K562 (cell line): ENCODE measurements around the gene KL. TPM values are rescaled to one million over a fixed set of nuclear protein-coding genes. Genes with fewer than 3 reads are reported as not detected.

Source experiments
- ATAC-seq: fragments of 200-7000 bp; cut with Tn5 transposase; 3 replicates; pipeline ENCODE4 v1.9.1; 2020; ENCODE audit warnings: moderate library complexity
- BruUV-seq: library from RNA; stranded (reverse); fragments of 400-500 nt; replicated peaks from 2 replicates; lab custom pipeline; 2021; lab: Mats Ljungman, UMichigan
- CTCF ChIA-PET: fragments of 300-600 bp; formaldehyde crosslinking; extraction: SDS; loops from one replicate; lab custom pipeline; 2021; ENCODE audit warnings: low intra/inter-chr PET ratio; lab: Yijun Ruan, JAX
- POLR2A ChIA-PET: fragments of 300-600, 350-650 bp; sonication (Branson Sonifier 250); formaldehyde crosslinking; extraction: SDS; loops from one replicate; lab custom pipeline; 2021; ENCODE audit warnings: antibody characterized with exemption, inconsistent platforms; lab: Yijun Ruan, JAX
- DNase-seq, 4 experiments: peaks; one replicate each; pipeline versions ENCODE4 v3.0.0 to v3.0.0-alpha.2; 2011 to 2018; ENCODE audit warnings: low spot score in 3 of 4, mixed read lengths in 3 of 4; ENCODE audit errors: extremely low read depth in 1 of 4
- FAIRE-seq: peaks from 2 replicates; lab custom pipeline; 2011; peaks lifted over from hg19 to GRCh38; lab: Jason Lieb, UNC
- H2AFZ ChIP-seq: 2 replicates; pipeline ENCODE4 v1.6.0; 2011; ENCODE audit warnings: low read depth, low read length, control low read depth, inconsistent platforms
- H3K27ac ChIP-seq: fragments of 200-600 bp; 3 replicates; pipeline ENCODE4 v1.8.0; 2011; ENCODE audit warnings: low read depth, mild to moderate bottlenecking, control low read depth, inconsistent platforms, low read length, moderate library complexity, mixed read lengths; ENCODE audit errors: extremely low read depth
- H3K27me3 ChIP-seq, 2 experiments: fragments of 300-600 bp in 1 of 2; 2 replicates in 1 of 2; 3 replicates in 1 of 2; pipeline versions ENCODE4 v1.6.0 to v1.8.0; 2011; ENCODE audit warnings: inconsistent platforms in 2 of 2, low read length in 2 of 2, mild to moderate bottlenecking in 1 of 2, mixed read lengths in 1 of 2, moderate library complexity in 1 of 2; ENCODE audit not compliant: control insufficient read depth in 2 of 2, insufficient read depth in 2 of 2
- H3K36me3 ChIP-seq: fragments of 300-600 bp; 3 replicates; pipeline ENCODE4 v1.8.0; 2011; ENCODE audit warnings: mild to moderate bottlenecking, low read length, inconsistent platforms; ENCODE audit not compliant: control insufficient read depth, insufficient read depth
- H3K4me1 ChIP-seq, 2 experiments: fragments of 200-600 bp in 1 of 2; replicated peaks in 1 of 2; 2 replicates in 1 of 2; 3 replicates in 1 of 2; pipeline versions ENCODE4 v1.5.1 to v1.8.0; 2011; ENCODE audit warnings: inconsistent platforms in 2 of 2, low read length in 2 of 2, mild to moderate bottlenecking in 1 of 2, mixed read lengths in 1 of 2, moderate library complexity in 1 of 2; ENCODE audit not compliant: control insufficient read depth in 2 of 2, insufficient read depth in 2 of 2
- H3K4me2 ChIP-seq: 2 replicates; pipeline ENCODE4 v1.6.1; 2011; ENCODE audit warnings: low read length, control low read depth, inconsistent platforms, mixed read lengths; ENCODE audit not compliant: insufficient read depth
- H3K4me3 ChIP-seq: fragments of 200-600 bp; sonication (generic), shearing (Covaris generic); 2 replicates; pipeline ENCODE4 v1.5.1; 2016; ENCODE audit warnings: control low read depth, inconsistent platforms
- H3K79me2 ChIP-seq: fragments of 200-600 bp; 3 replicates; pipeline ENCODE4 v1.8.0; 2011; ENCODE audit warnings: low read length, inconsistent platforms; ENCODE audit not compliant: control insufficient read depth, insufficient read depth
- H3K9ac ChIP-seq, 2 experiments: 2 replicates each; pipeline versions ENCODE4 v1.6.0 to v1.6.1; 2011; ENCODE audit warnings: low read depth in 2 of 2, low read length in 2 of 2, control low read depth in 1 of 2, inconsistent platforms in 1 of 2, mild to moderate bottlenecking in 1 of 2, mixed read lengths in 1 of 2; ENCODE audit not compliant: insufficient read depth in 1 of 2
- H3K9me1 ChIP-seq: one replicate; pipeline ENCODE4 v1.6.0; 2011; ENCODE audit warnings: inconsistent platforms, mild to moderate bottlenecking, low read length, moderate library complexity; ENCODE audit not compliant: control insufficient read depth, insufficient read depth
- H3K9me3 ChIP-seq: replicated peaks from 2 replicates; pipeline ENCODE4 v1.5.1; 2011; ENCODE audit warnings: low read depth, low read length, inconsistent platforms; ENCODE audit not compliant: control insufficient read depth, insufficient read depth
- H4K20me1 ChIP-seq: replicated peaks from 2 replicates; pipeline ENCODE4 v1.6.1; 2011; ENCODE audit warnings: low read length, inconsistent platforms, mixed read lengths; ENCODE audit not compliant: control insufficient read depth, insufficient read depth
- BRCA1 ChIP-seq, 2 experiments: fragments of 450-650 bp in 1 of 2; sonication (generic) in 1 of 2; formaldehyde crosslinking in 1 of 2; IDR thresholded peaks; 2 replicates each; pipeline versions ENCODE4 v1.5.0 to v1.6.1; 2017 to 2020; ENCODE audit warnings: mild to moderate bottlenecking in 1 of 2, missing genetic modification reagents in 1 of 2
- CTCF ChIP-seq, 3 experiments: IDR thresholded peaks in 2 of 3; conservative IDR thresholded peaks in 1 of 3; 2 replicates each; pipeline ENCODE4 v1.5.1; 2011 to 2012; ENCODE audit warnings: low read length in 3 of 3, mild to moderate bottlenecking in 3 of 3, control low read depth in 2 of 3, improper control_type of control experiment in 1 of 3, inconsistent platforms in 1 of 3, low read depth in 1 of 3, mixed read lengths in 1 of 3, moderate library complexity in 1 of 3; ENCODE audit not compliant: insufficient read depth in 2 of 3
- MAX ChIP-seq: sonication (generic); formaldehyde crosslinking; IDR thresholded peaks from 2 replicates; pipeline ENCODE4 v1.9.0; 2022; ENCODE audit warnings: mild to moderate bottlenecking, missing genetic modification reagents
- PCBP1 ChIP-seq: fragments of 200-400 bp; formaldehyde crosslinking; IDR thresholded peaks from 2 replicates; pipeline ENCODE4 v1.6.1; 2018; ENCODE audit warnings: mild to moderate bottlenecking, low read depth, low read length; ENCODE audit not compliant: poor library complexity, severe bottlenecking
- POLR2B ChIP-seq: fragments of 450-650 bp; IDR thresholded peaks from 2 replicates; pipeline ENCODE4 v1.6.1; 2018; ENCODE audit warnings: low read depth; ENCODE audit not compliant: partially characterized antibody
- RBM17 ChIP-seq: fragments of 200-400 bp; formaldehyde crosslinking; IDR thresholded peaks from 2 replicates; pipeline ENCODE4 v1.6.1; 2017; ENCODE audit warnings: low read depth, mild to moderate bottlenecking, low read length, borderline replicate concordance
- RUNX1 ChIP-seq: sonication (generic); IDR thresholded peaks from 2 replicates; pipeline ENCODE4 v1.6.1; 2016; ENCODE audit warnings: antibody characterized with exemption, low read depth
- SREBF2 ChIP-seq: sonication (generic); formaldehyde crosslinking; IDR thresholded peaks from 2 replicates; pipeline ENCODE4 v1.4.0; 2020; ENCODE audit warnings: mild to moderate bottlenecking, missing genetic modification reagents
- TCFL5 ChIP-seq: fragments of 250-450 bp; sonication (Bioruptor Pico); conservative IDR thresholded peaks from 2 replicates; pipeline ENCODE4 v1.6.1; 2021; ENCODE audit warnings: mild to moderate bottlenecking, moderate library complexity, matching md5 sums
- TEAD1 ChIP-seq, 2 experiments: fragments of 450-650 bp in 1 of 2; sonication (generic) in 1 of 2; formaldehyde crosslinking; IDR thresholded peaks; 2 replicates each; pipeline versions ENCODE4 v1.4.0 to v1.8.0; 2020 to 2022; ENCODE audit warnings: mild to moderate bottlenecking in 2 of 2, missing genetic modification reagents in 1 of 2
- ZNF143 ChIP-seq: sonication (generic); formaldehyde crosslinking; IDR thresholded peaks from 2 replicates; pipeline ENCODE4 v1.9.0; 2022; ENCODE audit warnings: mild to moderate bottlenecking, missing genetic modification reagents
- ZNF212 ChIP-seq: fragments of 450-650 bp; formaldehyde crosslinking; IDR thresholded peaks from 2 replicates; pipeline ENCODE4 v1.4.0; 2020; ENCODE audit warnings: mild to moderate bottlenecking
- ZNF217 ChIP-seq: sonication (generic); formaldehyde crosslinking; IDR thresholded peaks from 2 replicates; pipeline ENCODE4 v1.8.0; 2022; ENCODE audit warnings: mild to moderate bottlenecking, missing genetic modification reagents
- WGBS: fragments of 100-300 bp; shearing (Covaris generic); methylation state at CpG from one replicate; pipeline ENCODE4 v1.1.6; 2016; ENCODE audit warnings: low coverage, mixed read lengths; ENCODE audit not compliant: insufficient coverage; ENCODE audit errors: missing lambda C conversion rate; 5-methylcytosine and 5-hydroxymethylcytosine counted together
- in situ Hi-C: fragments of 300-500 bp; cut with MboI; formaldehyde crosslinking; loops from 4 replicates; pipeline ENCODE4 v1.15.0; 2018; ENCODE audit warnings: inconsistent platforms, mixed read lengths
- intact Hi-C: fragments of 100-400 bp; cut with micrococcal nuclease; formaldehyde crosslinking; loops from 2 replicates; pipeline ENCODE4 v1.14.2; 2022
- polyA plus RNA-seq, 8 experiments: library from polyadenylated mRNA; depleted of rRNA in 4 of 8; stranded (reverse) in 5 of 8; unstranded in 3 of 8; fragments of >200 nt; fragmentation: Nextera tagmentation in 2 of 8; fragmentation: Illumina TruSeq in 1 of 8; extraction: Ambion mirVana in 2 of 8; extraction: Trizol in 1 of 8; gene quantifications; 2 replicates each; pipeline versions ENCODE4 v1.2.1 to v1.2.3, GENCODE V29; 2011 to 2014; ENCODE audit warnings: inconsistent platforms in 1 of 8, missing spikeins in 1 of 8
- total RNA-seq, 7 experiments: library from RNA; depleted of rRNA in 6 of 7; stranded (reverse); fragments of >200 nt in 6 of 7; fragmentation: Illumina TruSeq in 2 of 7; extraction: Trizol in 2 of 7; gene quantifications; 2 replicates each; pipeline versions ENCODE4 v1.2.1 to v1.2.3, GENCODE V29; 2011 to 2021; ENCODE audit warnings: low replicate concordance in 1 of 7

The KL gene
- total and polyA plus RNA-seq, 9 of the 15 experiments (the other 6 are each of a cell fraction or from before 2014, with no cell fraction given), result not detected

DNA sequence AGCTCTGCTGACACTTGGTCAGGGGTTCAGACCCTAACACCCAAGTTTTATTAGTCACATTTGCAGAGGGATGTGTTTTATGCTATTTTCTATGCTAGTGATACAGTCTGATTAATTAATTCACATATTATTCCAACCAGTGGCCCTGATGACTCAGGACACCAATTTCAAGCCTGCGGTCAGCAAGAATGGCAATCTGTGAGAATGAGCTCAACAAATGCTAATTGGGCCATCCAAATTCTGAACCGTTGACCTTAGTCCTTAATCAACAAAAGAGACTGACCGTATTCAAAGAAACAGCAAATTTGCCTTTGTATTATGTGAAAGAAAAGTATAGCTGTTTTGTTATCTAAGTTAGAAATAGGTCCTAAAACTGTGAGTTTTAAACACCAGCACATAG, 9.6 kb upstream of the KL start:
- Histone ChIP-seq H3K4me3 (no peak overlapping the region), H3K79me2 (no peaks in the 10 kb centered on the region), H3K4me2 (no peak overlapping the region), H3K4me1 (no peaks in the 10 kb centered on the region), H3K27me3 (no peaks in the 10 kb centered on the region), H4K20me1 (no peaks in the 10 kb centered on the region), H3K9me1 (no peaks in the 10 kb centered on the region), H3K9ac (no peak overlapping the region), H3K36me3 (no peaks in the 10 kb centered on the region), H2AFZ (no peak overlapping the region), H3K9me3 (no peaks in the 10 kb centered on the region), H3K27ac (no peak overlapping the region)
- intact Hi-C loops (no loop called here), in situ Hi-C loops (no loop called here)
- no peak for TF ChIP-seq ZNF217 (CRISPR knock-in tag)
- no peak for TF ChIP-seq TEAD1 (CRISPR knock-in tag; IDR thresholded peaks at IDR 0.05)
- TF ChIP-seq SREBF2 (CRISPR knock-in tag), result no peak
- TF ChIP-seq CTCF (IDR thresholded peaks at IDR 0.05 in 2 of 3, conservative IDR thresholded peaks at IDR 0.05 in 1 of 3; ENCODE audit: insufficient read depth in 2 of 3, low read depth in 1 of 3, low read length in 3 of 3), result no peak
- no peak for TF ChIP-seq MAX (CRISPR knock-in tag)
- TF ChIP-seq TCFL5, result no peak
- no peak for TF ChIP-seq PCBP1
- TF ChIP-seq RBM17, result no peak
- TF ChIP-seq ZNF212 (CRISPR knock-in tag), result no peak
- no peak for TF ChIP-seq RUNX1
- no peak for TF ChIP-seq POLR2B
- no peak for TF ChIP-seq ZNF143
- TF ChIP-seq BRCA1 (IDR thresholded peaks at IDR 0.05), result no peak
- TF ChIP-seq BRCA1 (CRISPR knock-in tag; IDR thresholded peaks at IDR 0.05), result no peak
- CTCF ChIA-PET, result no interaction called here
- no peak for FAIRE-seq
- POLR2A ChIA-PET, result no interaction called here
- ATAC-seq, result no peak
- 5% methylated on average over 3 of the region's 3 CpGs for WGBS
- BruUV-seq, result no TSS peak
- no peak for DNase-seq
